ENCODE data around the gene TMEM242. TPM values are rescaled to one million over a fixed set of nuclear protein-coding genes. Genes with fewer than 3 reads are reported as not detected.

TMEM242 gene
- total and polyA plus RNA-seq, 2 donors (not counting 3 experiments of a cell fraction or from before 2014, with no cell fraction given) = 5.3 to 15.5 TPM

DNA sequence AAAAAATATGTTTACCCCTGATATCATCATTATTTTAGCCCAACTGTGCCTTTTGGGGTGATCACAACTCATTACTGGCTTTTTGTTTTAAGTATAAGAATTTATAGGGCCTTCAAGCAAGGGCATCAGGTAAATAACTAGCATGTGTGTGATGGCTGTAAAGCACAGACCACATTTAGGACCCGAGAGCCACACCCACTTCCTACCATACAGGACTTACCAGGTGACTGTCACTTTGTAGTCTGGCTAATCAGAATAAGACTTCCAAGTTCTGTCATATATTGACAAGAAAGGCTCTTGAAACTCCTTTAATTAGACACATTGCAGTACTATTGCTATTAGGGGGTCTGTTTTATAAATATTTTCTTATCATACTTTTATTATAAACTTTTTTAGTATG is 31.1 kb downstream of the TMEM242 start:
- BruUV-seq (replicated peaks) = no TSS peak
- dilution Hi-C loops (cut with MboI; ENCODE audit: extremely low pct_ligation_motif_present, low sequenced_read_pairs) = no loop called here
- peaks cover 4 to 9% of the 10 kb centered on the region in 2 experiments for H3K36me3 ChIP-seq (ENCODE audit: control insufficient read depth in 2 of 2, extremely low read depth in 1 of 2, insufficient read depth in 2 of 2, low read length in 2 of 2)
- no peak overlapping the region for H3K27ac ChIP-seq (ENCODE audit: insufficient read depth, low read depth, low read length)
- H3K9ac ChIP-seq (replicated peaks; ENCODE audit: extremely low read depth, insufficient read depth, low read length) = no peak overlapping the region
- no peaks in the 10 kb centered on the region for H3K9me3 ChIP-seq (replicated peaks; ENCODE audit: control insufficient read depth, insufficient read depth, low read length)
- no peak overlapping the region for H2AFZ ChIP-seq (ENCODE audit: low read depth, low read length)
- H3K27me3 ChIP-seq (ENCODE audit: control insufficient read depth in 2 of 2, insufficient read depth in 2 of 2, low read length in 2 of 2) = no peaks in the 10 kb centered on the region
- no peak overlapping the region for H3K4me2 ChIP-seq (ENCODE audit: insufficient read depth, low read length)
- H4K20me1 ChIP-seq (replicated peaks; ENCODE audit: control insufficient read depth, extremely low read depth, insufficient read depth, low read length) = no peaks in the 10 kb centered on the region
- intact Hi-C loops (cut with micrococcal nuclease) = no loop called here
- no peaks in the 10 kb centered on the region for H3K79me2 ChIP-seq (ENCODE audit: control insufficient read depth, insufficient read depth, low read length)
- H3K9me1 ChIP-seq (replicated peaks; ENCODE audit: control insufficient read depth, extremely low read depth, insufficient read depth, low read length) = no peaks in the 10 kb centered on the region
- no peak overlapping the region for H3K4me3 ChIP-seq (replicated peaks in 1 of 3; ENCODE audit: insufficient read depth in 1 of 3, low read depth in 1 of 3, low read length in 3 of 3)
- ChIA-PET CTCF (no interaction called here), POLR2A (no interaction called here)
- TF ChIP-seq FOS (IDR thresholded peaks at IDR 0.05; ENCODE audit: borderline replicate concordance, insufficient read depth, low read length) = no peak
- DNase-seq (ENCODE audit: low read depth, low spot score) (no peak), FAIRE-seq (no peak)
- no peaks in the 10 kb centered on the region for H3K4me1 ChIP-seq (ENCODE audit: control insufficient read depth, extremely low read depth, insufficient read depth, low read length)

DNA sequence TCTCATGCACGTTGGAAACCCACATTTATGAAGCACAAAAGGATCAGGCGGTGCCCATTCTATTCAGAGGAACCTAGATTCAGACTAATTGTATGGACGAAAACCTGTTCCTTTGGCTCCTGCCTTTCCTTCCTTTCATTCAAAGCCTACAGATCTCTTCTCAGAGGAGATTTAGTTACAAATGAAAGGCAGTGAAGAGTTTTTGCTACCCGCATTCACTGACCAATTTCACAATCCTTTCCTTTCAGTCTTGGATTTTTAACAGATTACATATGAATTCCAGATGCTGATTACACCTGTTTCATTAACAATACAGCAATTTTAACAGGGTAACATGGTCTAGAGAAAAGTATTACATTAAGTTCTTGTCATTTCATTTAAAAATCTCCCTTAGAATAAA is 32.0 kb downstream of the TMEM242 start:
- Histone ChIP-seq H3K27me3 (ENCODE audit: control insufficient read depth in 2 of 2, insufficient read depth in 2 of 2, low read length in 2 of 2) (no peaks in the 10 kb centered on the region), H3K36me3 (ENCODE audit: control insufficient read depth in 2 of 2, extremely low read depth in 1 of 2, insufficient read depth in 2 of 2, low read length in 2 of 2) (peaks cover 4 to 9% of the 10 kb centered on the region in 2 experiments), H3K27ac (ENCODE audit: insufficient read depth, low read depth, low read length) (no peak overlapping the region), H3K9ac (replicated peaks; ENCODE audit: extremely low read depth, insufficient read depth, low read length) (no peak overlapping the region), H3K9me3 (replicated peaks; ENCODE audit: control insufficient read depth, insufficient read depth, low read length) (no peaks in the 10 kb centered on the region), H4K20me1 (replicated peaks; ENCODE audit: control insufficient read depth, extremely low read depth, insufficient read depth, low read length) (no peaks in the 10 kb centered on the region), H3K9me1 (replicated peaks; ENCODE audit: control insufficient read depth, extremely low read depth, insufficient read depth, low read length) (no peaks in the 10 kb centered on the region), H3K4me2 (ENCODE audit: insufficient read depth, low read length) (no peak overlapping the region), H3K79me2 (ENCODE audit: control insufficient read depth, insufficient read depth, low read length) (no peaks in the 10 kb centered on the region), H3K4me1 (ENCODE audit: control insufficient read depth, extremely low read depth, insufficient read depth, low read length) (no peaks in the 10 kb centered on the region), H3K4me3 (replicated peaks in 1 of 3; ENCODE audit: insufficient read depth in 1 of 3, low read depth in 1 of 3, low read length in 3 of 3) (no peak overlapping the region), H2AFZ (ENCODE audit: low read depth, low read length) (no peak overlapping the region)
- intact Hi-C loops (cut with micrococcal nuclease) (no loop called here), dilution Hi-C loops (cut with MboI; ENCODE audit: extremely low pct_ligation_motif_present, low sequenced_read_pairs) (no loop called here)
- no peak for DNase-seq (ENCODE audit: low read depth, low spot score)
- no peak for FAIRE-seq
- BruUV-seq (replicated peaks) = no TSS peak
- POLR2A ChIA-PET = no interaction called here
- CTCF ChIA-PET = no interaction called here
- TF ChIP-seq GATA2 (IDR thresholded peaks at IDR 0.05; ENCODE audit: insufficient read depth, insufficient read length, low read depth, low read length) (no peak), POLR2A (IDR thresholded peaks at IDR 0.05; ENCODE audit: low read depth, low read length) (no peak)

Data from endothelial cell of umbilical vein (primary cell).